DMS53 treated with DMSO at 0.1 percent for 48 hours (cell line): ENCODE measurements around the gene ZNRD2.
"Not testable (repeated sequence)": the region's sequence is repeated elsewhere in the genome, so short reads cannot be mapped to it uniquely, and the experiment has no call there.

ENCODE experiments used
- DNase-seq: peaks from one replicate; lab custom pipeline; 2025; ENCODE audit not compliant: unreplicated experiment; lab: John Stamatoyannopoulos, UW

Gene ZNRD2

DNA sequence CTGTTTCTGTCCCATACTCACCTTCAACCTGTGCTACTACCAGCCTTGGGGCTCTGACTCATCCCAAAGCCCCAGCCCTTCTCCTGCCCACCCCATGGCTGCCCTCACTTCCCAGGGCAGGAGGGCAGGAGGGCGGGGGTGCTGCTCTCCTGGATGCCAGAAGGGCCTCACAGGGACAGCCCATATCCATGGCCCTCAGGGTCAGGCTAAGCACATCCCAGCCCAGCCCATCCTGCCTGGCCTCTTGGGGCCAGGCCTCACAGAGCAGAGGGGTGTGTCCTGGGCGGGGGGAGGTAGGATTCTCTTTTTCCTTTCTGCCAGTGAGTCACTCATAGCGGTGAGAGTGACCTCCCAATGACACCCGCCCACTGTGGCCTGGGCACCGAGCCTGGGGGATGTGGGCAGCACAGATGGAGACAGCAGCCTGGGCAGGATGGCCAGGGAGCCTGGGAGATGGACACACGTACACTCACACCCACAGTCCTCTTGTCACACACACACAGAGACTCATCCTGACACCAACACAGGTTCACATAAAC is 14.5 kb upstream of the ZNRD2 start:
- DNase-seq = no peak

DNA sequence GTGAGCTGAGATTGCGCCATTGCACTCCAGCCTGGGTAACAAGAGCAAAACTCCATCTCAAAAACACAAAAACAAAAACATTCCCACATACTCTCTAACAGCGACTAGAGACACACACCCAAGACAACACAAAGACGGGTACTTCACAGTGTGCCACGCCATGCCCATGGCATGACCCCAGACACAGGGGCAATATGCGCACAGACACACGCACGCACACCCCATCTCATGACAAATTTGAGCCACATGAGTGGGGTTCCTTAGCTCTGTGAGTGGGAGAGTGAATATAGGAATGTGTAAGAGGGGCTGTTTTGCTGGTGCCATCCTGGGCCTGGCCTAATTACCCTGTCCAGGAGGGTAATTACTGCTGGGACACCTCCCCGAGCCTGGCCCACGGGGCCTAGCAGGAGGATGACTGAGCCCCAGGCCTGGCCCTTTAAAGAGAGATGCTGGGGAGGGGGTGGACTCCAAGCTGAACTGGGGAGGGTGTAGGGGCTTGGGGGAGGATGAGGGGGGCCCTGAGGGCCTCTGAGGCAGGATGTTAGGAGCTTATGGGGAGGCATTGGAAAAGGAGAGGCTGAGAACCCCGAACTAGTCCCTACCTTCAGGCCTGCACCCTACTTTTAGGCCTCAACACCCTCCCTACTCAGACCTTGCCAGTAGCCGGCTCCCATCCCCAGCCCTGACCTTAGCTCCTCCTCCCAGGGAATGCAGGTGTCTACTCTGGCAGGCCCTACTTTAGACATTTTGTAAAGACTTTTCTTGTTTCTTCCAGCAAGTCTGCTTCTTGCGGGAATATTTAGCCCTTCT is 13.6 kb upstream of the ZNRD2 start:
- no peak for DNase-seq

DNA sequence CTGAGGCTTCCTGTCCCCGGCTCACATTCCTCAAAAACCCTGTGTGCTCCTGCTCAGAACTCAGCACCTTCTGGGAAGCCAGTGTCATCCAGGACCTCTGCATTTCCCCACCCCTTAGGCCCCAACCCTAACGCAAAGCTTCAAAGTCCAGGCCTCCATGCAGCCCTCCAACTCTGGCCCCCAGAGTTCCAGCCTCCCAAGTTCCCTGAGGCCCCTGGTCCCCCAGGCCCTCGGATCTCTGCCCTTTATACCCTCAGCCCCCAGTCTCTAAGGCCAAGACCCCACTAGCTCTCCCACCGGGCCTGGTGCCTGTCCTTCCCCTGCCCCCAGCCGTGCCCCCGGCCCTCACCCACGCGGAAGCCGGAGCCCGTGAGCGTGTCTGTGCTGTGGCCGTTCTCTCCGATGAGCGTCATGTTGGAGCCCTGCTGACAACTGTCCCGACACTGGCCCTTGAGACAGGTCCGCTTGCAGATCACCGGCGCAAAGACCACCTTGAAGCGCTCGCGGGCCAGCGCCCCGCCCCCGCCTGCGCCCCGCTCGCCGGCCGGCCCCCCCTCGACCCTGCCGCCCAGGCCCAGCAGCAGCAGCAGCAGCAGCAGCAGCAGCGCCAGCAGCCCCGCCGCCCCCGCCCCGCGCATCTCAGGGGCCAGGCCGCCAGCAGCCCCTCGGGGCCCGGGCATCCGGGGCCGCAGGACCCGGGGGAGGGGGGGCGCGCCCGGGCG is 12.8 kb upstream of the ZNRD2 start:
- no peak for DNase-seq

DNA sequence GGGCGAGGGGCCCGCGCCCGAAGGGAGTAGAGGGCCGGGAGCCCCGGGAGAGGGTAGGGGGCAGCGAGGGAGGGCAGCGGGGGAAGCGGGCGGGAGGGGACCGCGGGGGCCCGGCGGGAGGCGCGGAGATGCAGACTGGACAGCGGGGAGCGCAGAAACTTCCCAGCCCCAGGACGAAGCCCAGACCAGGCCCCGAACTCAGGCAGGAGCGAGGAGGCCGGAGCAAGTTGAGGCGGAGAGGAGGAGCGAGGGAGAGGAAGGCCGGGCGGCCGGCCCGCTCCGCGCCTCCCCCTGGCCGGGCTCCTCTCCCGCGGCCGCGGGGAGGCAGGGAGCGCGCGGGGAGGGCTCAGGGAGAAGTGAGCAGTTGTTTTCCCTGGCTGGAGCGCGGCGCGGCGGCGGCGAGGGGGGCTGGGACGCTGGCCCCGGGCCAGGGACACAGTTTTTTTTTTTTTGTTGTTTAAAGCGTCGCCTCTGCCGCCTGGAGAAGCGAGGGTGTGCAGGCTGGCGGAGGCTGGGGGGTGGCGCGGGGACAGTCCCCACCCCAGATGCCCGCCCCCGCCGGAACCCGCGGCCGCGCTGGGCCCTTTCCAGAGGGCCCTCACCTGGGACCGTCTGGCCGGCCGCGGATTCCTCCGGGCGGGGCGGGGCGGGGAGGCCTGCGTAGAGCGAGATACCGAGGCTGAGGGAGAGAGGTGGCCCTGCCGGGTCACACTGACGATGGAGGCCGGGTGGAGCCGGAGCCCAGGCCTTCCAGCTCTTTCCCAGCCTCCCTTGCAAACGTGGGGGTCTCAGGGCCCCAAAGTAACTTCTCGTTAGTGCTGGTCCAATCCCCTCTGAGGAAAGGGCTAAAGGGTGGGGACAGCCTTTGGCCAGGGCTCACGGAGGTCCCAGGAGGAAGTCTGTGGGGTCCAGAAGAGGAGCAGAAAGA is 12.0 kb upstream of the ZNRD2 start, which contains the start of gene LTBP3:
LTBP3 (minus strand) TSS at position 358 of the 928 bp plus-strand sequence. CDS start 400 bp downstream, outside the sequence.
- DNase-seq = peak; percentile 56

DNA sequence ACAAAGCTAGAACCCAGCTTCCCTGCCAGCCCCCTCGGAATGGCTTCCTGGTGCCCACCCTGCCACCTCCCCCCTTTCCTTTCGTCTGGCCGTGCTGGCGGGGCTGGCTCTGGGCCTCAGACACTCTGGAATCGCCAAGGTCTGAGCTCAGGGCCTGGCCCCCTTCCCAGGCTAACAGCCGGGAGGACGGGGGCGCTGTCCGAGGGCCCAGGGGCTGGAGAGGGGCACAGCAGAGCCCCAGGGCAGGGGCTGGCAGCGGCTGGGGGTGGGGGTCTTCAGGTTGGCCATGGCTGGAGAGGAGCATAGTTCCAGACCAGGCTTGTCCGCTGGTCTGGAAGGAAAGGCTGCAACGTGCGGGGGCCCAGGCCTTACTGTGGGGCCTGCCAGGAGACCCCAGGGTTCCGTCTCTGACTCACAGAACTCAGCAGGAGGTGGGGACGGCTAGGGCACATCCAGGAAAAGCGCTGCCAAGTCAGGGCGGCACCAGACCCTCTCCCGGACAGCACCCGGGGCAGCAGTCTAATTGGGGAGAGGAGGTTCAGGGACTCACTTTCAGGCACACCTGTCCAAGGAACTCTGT is 11.3 kb upstream of the ZNRD2 start:
- no peak for DNase-seq

DNA sequence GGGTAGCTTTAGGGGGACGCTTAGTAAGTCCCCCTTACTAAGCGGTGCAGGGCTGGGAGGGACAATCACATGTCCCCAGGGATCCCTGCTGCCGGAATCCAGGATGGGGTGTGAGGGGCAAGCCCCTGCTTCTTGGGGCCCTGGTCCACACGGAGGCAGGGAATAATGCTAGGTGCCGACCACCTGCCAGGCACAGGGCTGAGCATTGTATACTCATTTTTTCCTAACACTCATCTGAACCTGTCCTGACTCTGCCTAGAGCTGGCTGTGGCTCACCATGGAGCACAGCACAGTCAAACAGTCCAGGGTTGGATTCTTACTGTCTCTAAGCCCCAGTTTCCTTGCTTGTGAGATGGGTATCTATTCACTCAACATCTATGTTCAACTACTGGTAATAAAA is 10.7 kb upstream of the ZNRD2 start:
- no peak for DNase-seq

DNA sequence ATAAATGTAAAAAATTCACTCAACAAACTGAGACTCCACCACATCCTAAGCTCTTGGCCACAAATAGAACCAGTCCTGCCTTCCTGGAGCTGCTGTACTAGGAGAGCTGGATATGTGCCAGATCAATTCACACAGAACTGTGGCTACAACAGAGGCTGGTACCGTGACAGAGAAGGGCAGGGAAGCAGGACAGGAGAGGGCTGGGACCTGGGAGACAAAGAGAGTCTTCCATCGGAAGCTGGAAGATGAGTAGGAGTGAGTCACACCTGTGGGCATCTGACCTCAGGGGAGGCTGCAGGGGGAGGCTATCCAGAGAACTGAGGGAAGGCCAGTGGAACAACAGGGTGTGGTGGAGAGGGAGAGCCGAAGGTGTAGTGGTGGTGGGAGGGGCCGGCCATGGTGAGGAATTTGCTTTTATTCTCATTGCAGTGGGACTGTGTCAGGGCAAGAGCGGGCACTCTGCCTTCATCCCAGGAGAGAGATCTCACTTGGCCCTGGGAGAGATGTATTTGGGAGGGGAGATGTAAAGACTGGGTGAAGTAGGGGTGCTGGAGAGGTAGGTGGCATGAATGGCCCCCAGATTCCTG is 10.2 kb upstream of the ZNRD2 start:
- DNase-seq = peak; percentile 90

DNA sequence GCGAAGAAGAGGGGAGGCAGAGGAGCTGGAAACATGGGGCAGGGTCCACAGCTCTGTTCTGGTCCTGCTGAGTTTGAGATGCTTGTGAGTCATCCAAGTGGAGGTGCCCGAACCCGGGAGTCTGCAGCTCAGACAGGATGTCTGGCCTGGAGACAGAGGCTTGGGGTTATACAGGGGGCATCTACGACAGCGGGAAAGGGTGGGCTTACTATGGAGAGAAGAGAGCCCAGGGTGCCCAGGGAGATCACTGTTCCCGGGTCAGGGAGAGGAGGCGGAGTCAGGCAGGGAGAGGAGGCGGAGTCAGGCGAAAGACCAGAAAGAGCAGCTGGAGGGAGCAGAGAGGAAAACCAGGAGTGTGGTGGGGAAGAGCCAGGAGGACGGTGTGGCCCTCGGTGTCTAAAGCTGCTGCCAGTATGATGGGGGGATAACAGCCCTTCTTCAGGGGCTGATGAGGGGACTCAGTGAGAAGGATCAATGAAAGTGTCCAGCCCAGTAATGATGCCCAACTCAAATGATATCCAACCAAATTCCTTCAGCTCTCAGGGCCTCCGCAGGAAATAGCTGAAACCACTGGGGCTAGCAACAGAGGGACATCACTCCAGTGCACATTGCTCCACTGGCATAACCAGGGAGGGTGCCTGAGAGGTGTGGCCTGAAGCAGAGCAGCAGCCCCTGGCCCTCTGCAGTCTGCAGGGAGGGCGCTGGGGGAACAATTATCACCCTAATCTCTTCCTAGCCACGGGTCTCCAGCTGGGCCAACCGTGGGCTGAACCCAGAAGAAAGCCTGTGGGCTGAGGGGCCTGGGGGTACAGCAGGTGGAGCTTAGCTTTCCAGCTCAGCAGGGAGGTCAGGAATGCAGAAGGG is 9.5 kb upstream of the ZNRD2 start:
- peak; percentile 22 for DNase-seq

DNA sequence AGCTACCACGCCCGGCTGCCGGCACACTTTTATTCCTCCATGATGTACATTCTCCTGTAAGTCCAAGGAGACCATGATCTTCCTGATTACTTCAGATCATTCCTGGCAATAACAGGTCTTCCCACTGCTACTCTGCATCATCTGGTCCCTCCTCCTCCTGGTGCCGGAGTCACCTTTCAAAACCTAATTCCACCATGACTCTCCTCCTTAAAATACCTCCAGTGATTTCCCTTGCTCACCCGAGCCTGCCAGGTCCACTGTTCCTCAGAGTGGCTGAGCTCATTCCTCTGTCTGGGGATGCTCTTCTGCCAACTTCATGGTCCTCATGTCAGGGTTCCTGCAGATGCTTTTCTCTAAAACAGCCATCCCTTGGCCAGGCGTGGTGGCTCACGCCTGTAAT is 8.3 kb upstream of the ZNRD2 start:
- DNase-seq = no peak

DNA sequence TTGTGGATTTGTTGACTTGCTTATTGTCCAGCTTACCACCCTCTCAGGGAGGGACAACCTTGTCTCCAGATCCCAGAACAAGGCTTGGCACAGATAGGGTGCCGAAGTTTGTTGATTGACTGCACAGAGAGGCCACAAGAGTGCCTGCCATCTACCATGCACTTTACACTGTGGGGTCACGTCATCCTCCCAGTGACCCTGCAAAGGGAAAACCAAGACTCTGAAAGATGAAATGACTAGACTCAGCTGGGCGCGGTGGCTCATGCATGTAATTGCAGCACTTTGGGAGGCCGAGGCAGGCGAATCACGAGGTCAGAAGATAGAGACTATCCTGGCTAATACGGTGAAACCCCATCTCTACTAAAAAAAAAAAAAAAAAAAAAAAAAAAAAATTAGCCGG is 7.5 kb upstream of the ZNRD2 start:
- no peak for DNase-seq

DNA sequence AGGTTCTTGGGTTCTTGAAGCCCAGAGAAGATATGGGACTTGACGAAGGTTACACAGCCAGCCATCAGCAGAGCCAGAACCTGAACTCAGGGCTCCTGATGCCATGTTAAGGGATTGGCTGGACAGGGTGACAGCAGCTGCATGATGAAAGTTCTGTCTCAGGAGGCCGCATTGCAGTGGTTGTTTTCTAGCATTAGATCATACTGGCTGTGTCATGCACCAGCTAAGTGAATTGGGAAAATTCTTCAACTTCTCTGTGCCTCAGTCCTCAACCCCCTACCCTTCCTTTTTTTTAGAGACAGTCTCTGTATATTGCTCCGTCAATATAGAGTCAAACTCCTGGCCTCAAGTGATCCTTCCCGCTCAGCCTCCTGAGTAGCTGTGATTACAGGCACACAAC is 6.7 kb upstream of the ZNRD2 start:
- DNase-seq = no peak

DNA sequence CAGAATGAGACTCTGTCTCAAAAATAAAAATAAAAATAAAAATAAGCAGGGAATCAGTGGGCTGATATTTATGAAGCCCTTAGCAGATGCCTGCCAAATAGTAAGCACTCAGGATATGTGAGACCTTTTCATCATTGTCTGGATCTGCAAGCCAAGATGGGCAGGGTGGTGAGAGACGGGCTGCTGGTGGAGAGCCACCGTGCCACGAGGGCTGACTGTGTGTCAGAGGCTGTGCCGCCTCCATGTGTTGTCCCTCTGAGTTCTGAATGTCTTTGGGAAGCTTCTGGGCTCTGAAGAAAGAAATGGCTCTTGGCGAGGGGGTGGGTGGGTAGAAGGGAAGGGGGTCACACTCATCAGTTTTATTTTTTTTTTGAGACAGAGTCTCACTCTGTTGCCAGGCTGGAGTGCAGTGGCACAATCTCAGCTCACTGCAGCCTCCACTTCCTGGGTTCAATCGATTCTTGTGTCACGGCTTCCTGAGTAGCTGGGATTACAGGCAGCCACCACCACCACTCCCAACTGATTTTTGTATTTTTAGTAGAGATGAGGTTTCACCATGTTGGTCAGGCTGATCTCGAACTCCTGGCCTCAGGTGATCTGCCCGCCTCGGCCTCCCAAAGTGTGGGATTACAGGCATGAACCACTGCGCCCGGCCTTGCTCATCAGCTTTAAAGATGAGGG is 5.3 kb upstream of the ZNRD2 start:
- not testable (repeated sequence) for DNase-seq

DNA sequence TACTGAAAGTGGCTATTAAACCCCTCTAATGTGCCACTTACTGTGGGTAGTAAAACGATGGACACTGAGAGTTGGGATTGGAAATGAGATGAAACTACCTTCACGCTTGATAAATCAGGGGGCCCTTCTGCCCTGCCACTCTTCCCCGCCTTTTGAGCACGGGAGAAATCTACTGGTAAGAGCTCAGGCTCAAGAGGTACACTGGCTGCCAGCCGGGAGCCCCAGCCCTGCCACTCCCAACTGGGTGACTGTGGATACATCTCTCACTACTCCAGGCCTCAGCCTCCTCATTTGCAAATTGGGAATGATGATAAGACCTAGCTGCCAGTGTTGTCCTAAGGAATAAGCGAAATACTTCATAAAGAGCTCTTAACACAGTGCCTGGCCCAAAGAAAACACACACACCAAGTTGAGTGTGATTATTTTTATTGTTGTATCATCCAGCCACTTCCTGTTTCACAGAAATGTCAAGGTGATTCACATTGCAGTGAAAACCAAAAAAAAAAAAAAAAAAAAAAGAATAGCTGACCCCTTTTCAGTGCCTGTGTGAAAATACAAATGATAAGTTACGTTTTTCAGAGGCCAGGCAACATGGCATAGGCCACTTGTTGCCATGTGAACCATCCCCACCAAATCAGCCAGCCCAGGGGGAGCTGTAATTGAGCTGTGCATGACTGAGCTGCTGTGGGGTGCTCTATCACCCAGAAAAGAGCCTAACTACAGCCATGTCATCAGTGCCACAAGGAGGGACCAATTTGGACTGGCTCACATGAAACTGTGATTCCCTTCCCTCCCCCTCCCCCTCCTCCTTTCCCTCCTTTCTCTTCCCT is 4.4 kb upstream of the ZNRD2 start:
- DNase-seq = no peak

DNA sequence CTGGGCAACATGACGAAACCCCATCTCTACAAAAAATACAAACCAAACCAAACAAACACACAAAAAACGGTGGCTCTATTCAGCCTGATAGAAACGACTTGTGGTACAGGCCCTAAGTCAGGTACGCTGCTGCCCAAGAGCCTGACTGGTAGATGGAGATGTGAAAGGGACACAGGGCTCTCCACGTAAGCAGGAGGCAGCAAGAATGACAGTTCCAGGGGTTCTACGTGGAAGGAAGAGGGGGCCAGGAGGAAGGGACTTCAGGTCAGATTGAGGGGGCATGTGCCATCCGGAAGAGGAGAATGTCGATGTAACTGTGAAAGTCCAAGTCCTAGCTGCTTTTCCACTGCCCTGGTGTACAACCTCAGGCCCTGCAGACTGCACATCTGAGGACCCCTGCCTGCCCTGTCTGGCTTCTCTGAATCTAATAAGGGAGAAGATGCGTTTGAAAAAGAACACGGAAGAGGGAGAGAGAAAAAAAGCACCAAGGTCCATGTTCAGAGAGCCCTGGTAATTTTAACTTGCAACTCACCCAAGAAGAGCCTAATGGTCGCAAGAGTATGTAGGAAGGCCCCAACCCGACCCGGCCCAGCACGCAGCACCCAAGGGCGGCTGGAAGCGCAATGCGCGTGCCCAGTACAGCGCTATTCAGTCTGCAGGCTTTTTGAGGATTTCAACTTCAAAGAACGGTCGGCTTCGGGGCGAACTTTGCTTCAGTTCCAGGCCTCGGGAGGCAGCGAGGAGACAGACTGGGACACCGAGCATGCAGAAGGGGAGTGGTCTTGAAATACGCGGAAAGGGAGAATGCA is 909 bp upstream of the ZNRD2 start:
- no peak for DNase-seq

DNA sequence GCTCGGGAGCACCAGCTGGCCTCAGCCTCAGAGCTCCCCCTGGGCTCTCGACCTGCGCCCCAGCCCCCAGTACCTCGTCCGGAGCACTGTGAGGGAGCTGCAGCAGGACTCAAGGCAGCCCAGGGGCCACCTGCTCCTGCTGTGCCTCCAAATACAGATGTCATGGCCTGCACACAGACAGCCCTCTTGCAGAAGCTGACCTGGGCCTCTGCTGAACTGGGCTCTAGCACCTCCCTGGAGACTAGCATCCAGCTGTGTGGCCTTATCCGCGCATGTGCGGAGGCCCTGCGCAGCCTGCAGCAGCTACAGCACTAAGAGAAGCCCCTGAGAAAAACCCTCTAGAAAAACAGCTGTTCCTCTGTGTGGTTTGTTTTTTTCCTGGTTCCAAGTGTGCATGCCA is 1.1 kb downstream of the ZNRD2 start:
- no peak for DNase-seq

DNA sequence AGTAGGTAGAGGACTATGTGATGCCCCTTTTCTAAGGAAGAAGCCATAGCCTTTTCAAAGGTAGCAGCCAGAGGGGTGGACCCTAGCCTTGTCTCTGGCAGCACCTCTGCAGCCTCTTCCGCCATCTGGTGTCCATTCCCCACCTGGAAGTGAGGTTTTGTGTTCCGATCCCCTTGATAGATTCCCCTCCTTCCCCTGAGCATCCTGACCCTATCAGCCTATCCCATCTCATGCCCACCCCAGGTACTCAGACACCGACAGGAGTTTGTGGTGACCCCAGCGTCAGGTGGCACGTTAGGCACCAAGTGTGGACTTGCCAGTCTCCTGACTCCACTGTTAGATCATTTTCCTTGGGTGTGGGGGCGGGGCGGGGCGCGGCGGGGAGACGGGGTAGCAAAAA is 1.7 kb downstream of the ZNRD2 start:
- DNase-seq = peak; percentile 50
